ENCODE results near the gene RTL10. TPM values are rescaled to one million over a fixed set of nuclear protein-coding genes. Genes with fewer than 3 reads are reported as not detected.

The RTL10 gene
- total RNA-seq, 1 donor from 2014 or later, result 20.5 TPM

GRCh38 chr22:19878461-19879245 is 24.0 kb upstream of the RTL10 start:
- H3K4me3 ChIP-seq, result no peak overlapping the region
- no peak for TF ChIP-seq CTCF (IDR thresholded peaks at IDR 0.05)
- H3K27ac ChIP-seq, result no peak overlapping the region
- no peaks in the 10 kb centered on the region for H3K27me3 ChIP-seq
- H3K36me3 ChIP-seq, result peaks cover 5% of the 10 kb centered on the region
- peak; percentile 39 for DNase-seq
- peaks cover 34% of the 10 kb centered on the region for H3K4me1 ChIP-seq
- intact Hi-C loops (cut with DNase I), result no loop called here
- ATAC-seq, result no peak
- no peaks in the 10 kb centered on the region for H3K9me3 ChIP-seq

- Histone ChIP-seq H3K27ac (no peak overlapping the region), H3K27me3 (no peaks in the 10 kb centered on the region), H3K36me3 (peaks cover 5% of the 10 kb centered on the region), H3K4me3 (no peak overlapping the region), H3K4me1 (peaks cover 41% of the 10 kb centered on the region), H3K9me3 (no peaks in the 10 kb centered on the region)
- DNase-seq (peak; percentile 58), ATAC-seq (no peak)
- TF ChIP-seq CTCF (IDR thresholded peaks at IDR 0.05), result no peak
- intact Hi-C loops (cut with DNase I), result no loop called here
Observed at GRCh38 chr22:19877626-19878339, 23.1 kb upstream of the RTL10 start.

- peaks cover 5% of the 10 kb centered on the region for H3K36me3 ChIP-seq
- H3K4me3 ChIP-seq, result no peak overlapping the region
- peaks cover 40% of the 10 kb centered on the region for H3K4me1 ChIP-seq
- peak; percentile 60 for DNase-seq
- H3K9me3 ChIP-seq, result no peaks in the 10 kb centered on the region
- no peaks in the 10 kb centered on the region for H3K27me3 ChIP-seq
- intact Hi-C loops (cut with DNase I), result no loop called here
- no peak for TF ChIP-seq CTCF (IDR thresholded peaks at IDR 0.05)
- ATAC-seq, result no peak
- no peak overlapping the region for H3K27ac ChIP-seq
Observed at GRCh38 chr22:19876941-19877625, 22.4 kb upstream of the RTL10 start.

GRCh38 chr22:19876314-19876940 is 21.8 kb upstream of the RTL10 start:
- no peak overlapping the region for H3K27ac ChIP-seq
- intact Hi-C loops (cut with DNase I), result no loop called here
- H3K4me1 ChIP-seq, result peaks cover 34% of the 10 kb centered on the region
- ATAC-seq (no peak), DNase-seq (peak; percentile 62)
- no peak overlapping the region for H3K4me3 ChIP-seq
- no peaks in the 10 kb centered on the region for H3K9me3 ChIP-seq
- H3K27me3 ChIP-seq, result no peaks in the 10 kb centered on the region
- H3K36me3 ChIP-seq, result peaks cover 5% of the 10 kb centered on the region
- no peak for TF ChIP-seq CTCF (IDR thresholded peaks at IDR 0.05)

GRCh38 chr22:19875531-19876313 is 21.0 kb upstream of the RTL10 start:
- TF ChIP-seq CTCF (IDR thresholded peaks at IDR 0.05), result no peak
- no peak for ATAC-seq
- H3K4me3 ChIP-seq, result no peak overlapping the region
- intact Hi-C loops (cut with DNase I), result no loop called here
- peaks cover 5% of the 10 kb centered on the region for H3K36me3 ChIP-seq
- peaks cover 29% of the 10 kb centered on the region for H3K4me1 ChIP-seq
- peak overlapping the region; percentile 48 for H3K27ac ChIP-seq
- H3K9me3 ChIP-seq, result no peaks in the 10 kb centered on the region
- no peaks in the 10 kb centered on the region for H3K27me3 ChIP-seq
- DNase-seq, result peak; percentile 60

All from upper lobe of right lung (tissue), 1 donor.